Measurements from ENCODE around the gene GPC5.

DNA sequence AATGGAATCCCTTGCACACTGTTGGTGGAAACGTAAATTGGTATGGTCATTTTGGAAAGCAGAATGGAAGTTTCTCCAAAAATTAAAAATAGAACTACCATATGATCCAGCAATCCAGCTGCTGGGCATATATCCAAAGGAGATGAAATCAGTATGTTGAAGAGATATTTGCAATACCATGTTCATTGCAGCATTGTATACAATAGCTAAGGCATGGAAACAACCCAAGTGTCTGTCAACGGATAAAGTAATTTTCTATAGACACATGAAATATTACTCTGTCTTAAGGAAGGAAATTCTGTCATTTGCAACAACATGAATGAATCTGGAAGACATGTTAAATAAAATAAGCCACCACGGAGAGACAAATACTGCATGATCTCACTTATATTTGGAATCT lies 124.7 kb downstream of the GPC5 start:
- TF ChIP-seq CTCF (IDR thresholded peaks at IDR 0.05 in 4 of 5, conservative IDR thresholded peaks at IDR 0.05 in 1 of 5) (no peak), POLR2A (IDR thresholded peaks at IDR 0.05) (no peak)

Data from gastrocnemius medialis (tissue), 4 donors.